ENCODE data around the gene DSCAM. TPM values are rescaled to one million over a fixed set of nuclear protein-coding genes. Genes with fewer than 3 reads are reported as not detected.
"Not testable (repeated sequence)": the region's sequence is repeated elsewhere in the genome, so short reads cannot be mapped to it uniquely, and the experiment has no call there.

DSCAM gene
- total RNA-seq = not detected in 2 replicates

- TF ChIP-seq CTCF (IDR thresholded peaks at IDR 0.05; ENCODE audit: insufficient read depth, low read depth, low read length) = no peak
- no peak for DNase-seq (ENCODE audit: low read depth)
- H3K4me3 ChIP-seq (ENCODE audit: low read depth, low read length) = no peak within 1 kb of the TSS
Observed at GRCh38 chr21:40846587-40847411, at the start of gene DSCAM. Gene DSCAM (minus strand): TSS chr21:40847158. CDS start chr21:40846661, 497 bp downstream.

- DNase-seq (ENCODE audit: low read depth); H3K4me3 ChIP-seq (ENCODE audit: low read depth, low read length): not testable (repeated sequence)
Observed at GRCh38 chr21:40895697-40896096, 48.7 kb upstream of the DSCAM start.

GRCh38 chr21:40886931-40887330 is 40.0 kb upstream of the DSCAM start:
- no peak overlapping the region for H3K4me3 ChIP-seq (ENCODE audit: low read depth, low read length)
- TF ChIP-seq CTCF (IDR thresholded peaks at IDR 0.05; ENCODE audit: insufficient read depth, low read depth, low read length) = no peak
- no peak for DNase-seq (ENCODE audit: low read depth)

GRCh38 chr21:40886006-40886405 is 39.0 kb upstream of the DSCAM start:
- DNase-seq (ENCODE audit: low read depth) = no peak
- no peak for TF ChIP-seq CTCF (IDR thresholded peaks at IDR 0.05; ENCODE audit: insufficient read depth, low read depth, low read length)

GRCh38 chr21:40882192-40882915 is 35.4 kb upstream of the DSCAM start:
- no peak overlapping the region for H3K4me3 ChIP-seq (ENCODE audit: low read depth, low read length)
- TF ChIP-seq CTCF (IDR thresholded peaks at IDR 0.05; ENCODE audit: insufficient read depth, low read depth, low read length) = no peak
- DNase-seq (ENCODE audit: low read depth) = no peak

More at GRCh38 chr21:40886006-40886405, 39.0 kb upstream of the DSCAM start:
- no peak overlapping the region for H3K4me3 ChIP-seq (ENCODE audit: low read depth, low read length)

GRCh38 chr21:40881767-40882166 is 34.8 kb upstream of the DSCAM start:
- DNase-seq (ENCODE audit: low read depth) = no peak
- TF ChIP-seq CTCF (IDR thresholded peaks at IDR 0.05; ENCODE audit: insufficient read depth, low read depth, low read length) = no peak
- no peak overlapping the region for H3K4me3 ChIP-seq (ENCODE audit: low read depth, low read length)

GRCh38 chr21:40871099-40871498 is 24.1 kb upstream of the DSCAM start:
- TF ChIP-seq CTCF (IDR thresholded peaks at IDR 0.05; ENCODE audit: insufficient read depth, low read depth, low read length) = no peak
- no peak overlapping the region for H3K4me3 ChIP-seq (ENCODE audit: low read depth, low read length)
- no peak for DNase-seq (ENCODE audit: low read depth)
